ENCODE measurements around the gene NRCAM. TPM values are rescaled to one million over a fixed set of nuclear protein-coding genes. Genes with fewer than 3 reads are reported as not detected.

Gene NRCAM
- total RNA-seq, 1 experiment from 2014 or later = 45.7 TPM

DNA sequence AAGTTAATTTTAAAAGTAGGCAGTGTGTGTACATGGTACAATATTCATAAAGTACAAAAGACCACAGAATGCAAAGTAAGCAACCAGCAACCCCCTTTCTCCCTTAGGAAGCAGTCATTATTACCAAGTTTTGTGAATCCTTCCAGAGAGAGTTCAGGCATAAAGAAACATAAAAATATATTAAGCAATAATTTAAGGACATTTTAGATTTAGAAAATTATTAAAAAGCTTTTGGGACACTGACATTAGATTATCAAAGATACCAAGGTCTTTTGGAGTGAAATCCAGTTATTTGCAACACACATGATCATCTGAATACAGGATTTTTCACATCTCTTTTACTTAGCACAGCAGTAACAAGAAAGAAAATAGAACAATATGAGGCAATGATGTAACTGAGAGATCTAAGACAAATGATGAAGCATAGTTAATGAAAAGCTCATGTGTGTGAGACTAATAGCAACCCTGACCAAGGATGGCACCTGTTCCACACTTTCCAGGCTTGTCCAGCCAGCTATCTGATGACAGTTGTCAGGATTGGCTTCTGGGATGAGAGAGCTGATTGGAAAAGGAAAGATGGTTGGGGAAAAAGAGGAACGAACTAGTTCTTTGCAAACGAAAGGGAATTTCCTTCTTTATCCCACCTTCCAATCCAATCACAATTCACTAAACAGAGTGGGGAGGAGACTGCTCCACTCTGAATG, 210.6 kb downstream of the NRCAM start:
- H3K9me3 ChIP-seq (ENCODE audit: low read depth, low read length, poor library complexity, severe bottlenecking) = no peaks in the 10 kb centered on the region
- TF ChIP-seq, protein P1, sequence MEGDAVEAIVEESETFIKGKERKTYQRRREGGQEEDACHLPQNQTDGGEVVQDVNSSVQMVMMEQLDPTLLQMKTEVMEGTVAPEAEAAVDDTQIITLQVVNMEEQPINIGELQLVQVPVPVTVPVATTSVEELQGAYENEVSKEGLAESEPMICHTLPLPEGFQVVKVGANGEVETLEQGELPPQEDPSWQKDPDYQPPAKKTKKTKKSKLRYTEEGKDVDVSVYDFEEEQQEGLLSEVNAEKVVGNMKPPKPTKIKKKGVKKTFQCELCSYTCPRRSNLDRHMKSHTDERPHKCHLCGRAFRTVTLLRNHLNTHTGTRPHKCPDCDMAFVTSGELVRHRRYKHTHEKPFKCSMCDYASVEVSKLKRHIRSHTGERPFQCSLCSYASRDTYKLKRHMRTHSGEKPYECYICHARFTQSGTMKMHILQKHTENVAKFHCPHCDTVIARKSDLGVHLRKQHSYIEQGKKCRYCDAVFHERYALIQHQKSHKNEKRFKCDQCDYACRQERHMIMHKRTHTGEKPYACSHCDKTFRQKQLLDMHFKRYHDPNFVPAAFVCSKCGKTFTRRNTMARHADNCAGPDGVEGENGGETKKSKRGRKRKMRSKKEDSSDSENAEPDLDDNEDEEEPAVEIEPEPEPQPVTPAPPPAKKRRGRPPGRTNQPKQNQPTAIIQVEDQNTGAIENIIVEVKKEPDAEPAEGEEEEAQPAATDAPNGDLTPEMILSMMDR (conservative IDR thresholded peaks at IDR 0.05; ENCODE audit: low read depth, low read length) = no peak
- no peak for TF ChIP-seq EZH2 (IDR thresholded peaks at IDR 0.05; ENCODE audit: borderline replicate concordance, low read depth, low read length, poor library complexity, severe bottlenecking)
- intact Hi-C loops (cut with micrococcal nuclease; ENCODE audit: unreplicated experiment) = no loop called here
- no peak for DNase-seq (ENCODE audit: low spot score)
- BruUV-seq (replicated peaks) = no TSS peak
- POLR2A ChIA-PET (ENCODE audit: low non-redundant PET) = interaction anchor here (0.6 kb wide), 1 partner anchor 60 kb away, joined by 3 read pairs; no protein-coding TSS in a partner anchor
- no peak overlapping the region for H3K4me3 ChIP-seq (ENCODE audit: low read depth, low read length, poor library complexity, severe bottlenecking)
- H3K27ac ChIP-seq (ENCODE audit: low read depth, low read length, poor library complexity, severe bottlenecking) = no peak overlapping the region
- peaks cover 10% of the 10 kb centered on the region for H3K4me1 ChIP-seq (ENCODE audit: insufficient read depth, low read length, poor library complexity, severe bottlenecking)
- H3K36me3 ChIP-seq (ENCODE audit: insufficient read depth, low read length, poor library complexity, severe bottlenecking) = no peaks in the 10 kb centered on the region
- no peaks in the 10 kb centered on the region for H3K27me3 ChIP-seq (replicated peaks; ENCODE audit: insufficient read depth, low read depth, low read length, poor library complexity)
- CTCF ChIA-PET = no interaction called here

DNA sequence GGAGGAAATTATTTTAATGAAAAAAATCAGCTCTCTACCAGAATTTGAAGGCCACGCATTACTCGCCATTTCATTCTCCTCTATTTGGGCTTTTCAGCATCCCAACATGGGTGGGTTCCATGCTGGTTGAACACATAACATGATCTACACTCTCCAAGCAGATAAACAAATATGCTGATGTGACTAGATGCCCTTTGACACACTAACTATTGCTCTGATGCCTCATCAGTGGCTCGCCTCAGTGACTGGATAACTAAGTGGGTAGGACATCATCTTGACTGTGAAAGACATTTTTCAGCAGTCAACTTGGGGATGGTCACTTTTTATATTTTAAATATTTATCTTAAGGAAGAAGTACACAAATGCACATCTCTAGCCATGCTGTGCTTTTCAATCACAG, 212.1 kb downstream of the NRCAM start:
- CTCF ChIA-PET = no interaction called here
- H3K4me1 ChIP-seq (ENCODE audit: insufficient read depth, low read length, poor library complexity, severe bottlenecking) = peaks cover 24% of the 10 kb centered on the region

DNA sequence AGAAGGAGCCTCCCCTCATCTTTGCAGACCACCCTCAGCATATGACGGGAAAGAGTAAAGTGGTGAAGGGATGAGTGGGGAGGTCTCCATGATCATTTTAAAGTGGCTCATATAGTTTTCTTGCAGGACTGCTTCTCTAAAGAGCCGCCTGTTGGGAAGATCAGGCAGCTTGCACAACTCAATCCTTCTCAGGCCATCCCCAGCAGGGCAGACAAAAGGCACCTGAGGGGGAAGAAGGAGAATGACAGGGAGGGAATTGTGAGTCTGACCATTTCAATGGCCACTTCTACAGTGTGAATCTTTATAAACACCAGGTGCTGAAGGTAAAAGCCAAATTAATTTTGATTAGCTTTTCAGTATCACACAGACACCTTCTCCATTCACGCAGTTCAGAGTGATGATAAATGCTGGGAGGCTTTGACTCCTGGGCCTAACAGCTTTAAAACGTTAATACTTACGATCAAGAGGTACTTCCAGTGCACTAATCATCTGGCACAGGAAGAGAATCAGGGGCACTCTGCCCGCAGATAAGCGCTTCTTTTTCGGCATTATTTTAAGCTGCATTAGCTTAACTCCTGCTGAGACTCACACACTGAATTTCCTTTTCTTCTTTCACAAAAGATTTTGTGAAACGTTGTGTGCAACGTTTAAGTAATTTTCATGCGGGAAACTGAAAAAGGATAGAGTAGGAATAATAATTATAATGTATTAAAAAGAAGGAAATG, 216.6 kb downstream of the NRCAM start:
- Histone ChIP-seq H3K9me3 (ENCODE audit: low read depth, low read length, poor library complexity, severe bottlenecking) (no peaks in the 10 kb centered on the region), H3K4me3 (ENCODE audit: low read depth, low read length, poor library complexity, severe bottlenecking) (peak overlapping the region; percentile 16), H3K4me1 (ENCODE audit: insufficient read depth, low read length, poor library complexity, severe bottlenecking) (peaks cover 63% of the 10 kb centered on the region), H3K36me3 (ENCODE audit: insufficient read depth, low read length, poor library complexity, severe bottlenecking) (no peaks in the 10 kb centered on the region), H3K27me3 (replicated peaks; ENCODE audit: insufficient read depth, low read depth, low read length, poor library complexity) (no peaks in the 10 kb centered on the region), H3K27ac (ENCODE audit: low read depth, low read length, poor library complexity, severe bottlenecking) (peak overlapping the region; percentile 69)
- no TSS peak for BruUV-seq (replicated peaks)
- ChIA-PET CTCF (no interaction called here), POLR2A (ENCODE audit: low non-redundant PET) (interaction anchor here (0.7 kb wide), 1 partner anchor 245 kb away, joined by 3 read pairs; no protein-coding TSS in a partner anchor)
- intact Hi-C loops (cut with micrococcal nuclease; ENCODE audit: unreplicated experiment) = no loop called here
- peak; percentile 93 for DNase-seq (ENCODE audit: low spot score)
- TF ChIP-seq EZH2 (IDR thresholded peaks at IDR 0.05; ENCODE audit: borderline replicate concordance, low read depth, low read length, poor library complexity, severe bottlenecking) = no peak
- TF ChIP-seq, protein P1 (conservative IDR thresholded peaks at IDR 0.05; ENCODE audit: low read depth, low read length) = no peak

More for the DNA sequence above, 212.1 kb downstream of the NRCAM start:
- H3K27ac ChIP-seq (ENCODE audit: low read depth, low read length, poor library complexity, severe bottlenecking) = no peak overlapping the region
- no peaks in the 10 kb centered on the region for H3K9me3 ChIP-seq (ENCODE audit: low read depth, low read length, poor library complexity, severe bottlenecking)
- BruUV-seq (replicated peaks) = no TSS peak
- no peaks in the 10 kb centered on the region for H3K27me3 ChIP-seq (replicated peaks; ENCODE audit: insufficient read depth, low read depth, low read length, poor library complexity)
- no peak for DNase-seq (ENCODE audit: low spot score)
- H3K36me3 ChIP-seq (ENCODE audit: insufficient read depth, low read length, poor library complexity, severe bottlenecking) = no peaks in the 10 kb centered on the region
- TF ChIP-seq, protein P1 (conservative IDR thresholded peaks at IDR 0.05; ENCODE audit: low read depth, low read length) = no peak
- TF ChIP-seq EZH2 (IDR thresholded peaks at IDR 0.05; ENCODE audit: borderline replicate concordance, low read depth, low read length, poor library complexity, severe bottlenecking) = no peak
- intact Hi-C loops (cut with micrococcal nuclease; ENCODE audit: unreplicated experiment) = no loop called here
- no peak overlapping the region for H3K4me3 ChIP-seq (ENCODE audit: low read depth, low read length, poor library complexity, severe bottlenecking)
- POLR2A ChIA-PET (ENCODE audit: low non-redundant PET) = no interaction called here

Data from A673 (cell line).